Esophagus squamous epithelium (tissue), 5 donors: ENCODE data around the gene CTDSPL. TPM values are rescaled to one million over a fixed set of nuclear protein-coding genes. Genes with fewer than 3 reads are reported as not detected.

Experiments used
- DNase-seq: peaks from one replicate; lab custom pipeline; 2025; lab: John Stamatoyannopoulos, UW
- H3K27ac ChIP-seq, 4 donors: fragments of 200-600 bp; sonication (generic); one replicate each; pipeline ENCODE4 v1.5.1; 2016 to 2019; ENCODE audit warnings: mild to moderate bottlenecking in 1 of 4
- H3K27me3 ChIP-seq, 4 donors: fragments of 200-600 bp; sonication (generic); 1 replicate in 3 of 4; 2 replicates in 1 of 4; pipeline versions ENCODE4 v1.5.1 to v1.6.0; 2017 to 2021; ENCODE audit warnings: antibody characterized with exemption in 1 of 4
- H3K36me3 ChIP-seq, 3 donors: fragments of 200-600 bp; sonication (generic); one replicate each; pipeline ENCODE4 v1.5.1; 2016 to 2019
- H3K4me1 ChIP-seq, 3 donors: fragments of 200-600 bp; sonication (generic); one replicate each; pipeline ENCODE4 v1.5.1; 2017 to 2019
- H3K4me3 ChIP-seq, 4 donors: fragments of 200-600 bp; sonication (generic); 1 replicate in 3 of 4; 2 replicates in 1 of 4; pipeline ENCODE4 v1.5.1; 2016 to 2019; ENCODE audit warnings: mild to moderate bottlenecking in 2 of 4, moderate library complexity in 1 of 4
- H3K9me3 ChIP-seq, 3 donors: fragments of 200-600 bp; sonication (generic); one replicate each; pipeline ENCODE4 v1.5.1; 2016 to 2019
- POLR2A ChIP-seq, 4 donors: fragments of 450-650 bp; IDR thresholded peaks; one replicate each; pipeline ENCODE4 v1.6.1; 2017; ENCODE audit warnings: antibody characterized with exemption in 4 of 4, mild to moderate bottlenecking in 4 of 4, moderate library complexity in 3 of 4
- WGBS, 2 donors: methylation state at CpG; one replicate each; pipeline ENCODE4 v1.1.5; 2018; 5-methylcytosine and 5-hydroxymethylcytosine counted together
- intact Hi-C: fragments of 100-400 bp; cut with DNase I; formaldehyde crosslinking; loops from one replicate; pipeline ENCODE4 v1.15.0; 2022
- total RNA-seq, 4 donors: library from RNA; depleted of rRNA; stranded (reverse); fragments of >200 nt; gene quantifications; one replicate each; pipeline ENCODE4 v1.1.0, GENCODE V29; 2016
- TF ChIP-seq, protein P1 (sequence below), 6 experiments: fragments of 450-650 bp in 4 of 6; fragments of 200-600 bp in 2 of 6; sonication (generic) in 2 of 6; IDR thresholded peaks; one replicate each; pipeline ENCODE4 v1.5.1; 2016 to 2019; ENCODE audit warnings: antibody characterized with exemption in 6 of 6, mild to moderate bottlenecking in 4 of 6, moderate library complexity in 4 of 6
- donor health status: DM: yes; HTN: yes; CAD: no.

CTDSPL gene
- total RNA-seq, 4 donors from 2014 or later = 20.7 to 55.1 (median 30.8) TPM

DNA sequence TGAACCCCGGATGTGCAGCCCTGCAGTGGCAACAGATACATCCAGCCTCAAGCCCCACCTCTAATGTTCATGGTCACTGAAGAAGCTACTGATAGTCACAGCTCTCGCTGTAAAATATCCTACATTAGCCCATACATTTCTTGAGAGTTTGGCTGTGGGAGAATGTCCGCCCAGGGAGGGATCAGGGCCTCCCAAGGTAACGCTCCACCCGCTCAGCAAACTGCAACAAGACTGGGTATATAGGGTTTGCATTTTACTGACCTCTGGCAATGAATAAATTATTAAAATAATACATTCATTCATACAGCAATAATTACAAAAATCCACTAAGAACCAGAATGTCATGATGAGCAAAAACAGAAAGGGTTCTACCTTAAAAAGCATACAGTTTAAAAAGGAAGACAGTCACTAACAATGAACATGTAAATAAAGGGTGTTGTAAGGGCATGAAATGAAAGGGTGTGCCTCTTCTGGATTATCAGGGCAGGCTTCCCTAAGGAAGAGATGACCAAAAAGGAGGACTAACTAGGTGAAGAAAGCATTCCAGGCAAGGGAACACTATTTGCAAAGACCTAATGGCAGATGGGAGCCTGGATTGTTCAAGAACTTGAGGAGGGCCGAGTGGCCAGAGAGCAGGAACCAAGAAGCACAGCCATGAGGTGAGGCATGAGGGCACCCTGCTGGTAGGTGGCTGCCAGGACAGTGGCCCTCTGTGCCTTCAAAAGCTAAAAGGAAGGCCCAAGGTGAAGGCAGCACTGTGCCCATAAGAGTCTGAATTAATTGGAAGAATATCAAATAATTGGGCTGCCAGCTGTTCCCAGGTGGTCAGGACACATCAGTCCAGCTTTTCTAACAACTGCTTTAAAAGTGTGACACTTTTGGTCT lies 28.1 kb upstream of the CTDSPL start:
- Histone ChIP-seq H3K36me3 (peaks cover 0 to 29% (median 0%) of the 10 kb centered on the region in 3 donors), H3K9me3 (no peaks in the 10 kb centered on the region), H3K4me3 (no peak overlapping the region), H3K27me3 (no peaks in the 10 kb centered on the region), H3K27ac (no peak overlapping the region), H3K4me1 (peaks cover 0 to 13% (median 2%) of the 10 kb centered on the region in 3 donors)
- 84 to 90% methylated on average over 5 of the region's 6 CpGs for WGBS, 2 donors
- no peak for TF ChIP-seq POLR2A (IDR thresholded peaks at IDR 0.05)
- TF ChIP-seq, protein P1, sequence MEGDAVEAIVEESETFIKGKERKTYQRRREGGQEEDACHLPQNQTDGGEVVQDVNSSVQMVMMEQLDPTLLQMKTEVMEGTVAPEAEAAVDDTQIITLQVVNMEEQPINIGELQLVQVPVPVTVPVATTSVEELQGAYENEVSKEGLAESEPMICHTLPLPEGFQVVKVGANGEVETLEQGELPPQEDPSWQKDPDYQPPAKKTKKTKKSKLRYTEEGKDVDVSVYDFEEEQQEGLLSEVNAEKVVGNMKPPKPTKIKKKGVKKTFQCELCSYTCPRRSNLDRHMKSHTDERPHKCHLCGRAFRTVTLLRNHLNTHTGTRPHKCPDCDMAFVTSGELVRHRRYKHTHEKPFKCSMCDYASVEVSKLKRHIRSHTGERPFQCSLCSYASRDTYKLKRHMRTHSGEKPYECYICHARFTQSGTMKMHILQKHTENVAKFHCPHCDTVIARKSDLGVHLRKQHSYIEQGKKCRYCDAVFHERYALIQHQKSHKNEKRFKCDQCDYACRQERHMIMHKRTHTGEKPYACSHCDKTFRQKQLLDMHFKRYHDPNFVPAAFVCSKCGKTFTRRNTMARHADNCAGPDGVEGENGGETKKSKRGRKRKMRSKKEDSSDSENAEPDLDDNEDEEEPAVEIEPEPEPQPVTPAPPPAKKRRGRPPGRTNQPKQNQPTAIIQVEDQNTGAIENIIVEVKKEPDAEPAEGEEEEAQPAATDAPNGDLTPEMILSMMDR (IDR thresholded peaks at IDR 0.05) = peak in 2 of 6 experiments; percentile 25 to 60
- intact Hi-C loops = no loop called here
- DNase-seq = no peak

DNA sequence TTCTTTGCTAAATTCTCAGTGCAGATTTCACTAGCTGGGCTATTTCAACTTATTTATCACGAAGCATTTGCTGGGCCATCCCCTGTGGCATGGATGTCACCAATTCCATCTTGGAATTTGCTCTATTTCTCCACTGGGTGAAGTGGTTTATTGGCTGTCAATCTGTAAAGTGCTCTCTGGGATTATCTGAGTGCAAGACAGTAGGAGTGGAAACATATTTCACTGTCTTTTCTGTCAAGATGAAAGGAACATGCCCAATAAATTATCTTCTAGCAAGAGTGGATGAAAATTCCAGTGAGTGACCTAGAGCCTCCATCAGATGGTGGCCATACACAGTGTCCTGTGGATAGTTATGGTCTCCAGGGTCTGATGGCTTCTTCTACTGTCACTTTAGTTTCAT lies 25.1 kb upstream of the CTDSPL start:
- DNase-seq = no peak
- Histone ChIP-seq H3K36me3 (peaks cover 0 to 23% (median 0%) of the 10 kb centered on the region in 3 donors), H3K4me1 (peaks cover 0 to 13% (median 2%) of the 10 kb centered on the region in 3 donors), H3K27ac (no peak overlapping the region), H3K9me3 (no peaks in the 10 kb centered on the region), H3K27me3 (no peaks in the 10 kb centered on the region), H3K4me3 (no peak overlapping the region)
- TF ChIP-seq, protein P1 (IDR thresholded peaks at IDR 0.05) = no peak
- no peak for TF ChIP-seq POLR2A (IDR thresholded peaks at IDR 0.05)
- intact Hi-C loops = no loop called here
- 84 to 93% methylated on average over 1 of the region's 1 CpG for WGBS, 2 donors

DNA sequence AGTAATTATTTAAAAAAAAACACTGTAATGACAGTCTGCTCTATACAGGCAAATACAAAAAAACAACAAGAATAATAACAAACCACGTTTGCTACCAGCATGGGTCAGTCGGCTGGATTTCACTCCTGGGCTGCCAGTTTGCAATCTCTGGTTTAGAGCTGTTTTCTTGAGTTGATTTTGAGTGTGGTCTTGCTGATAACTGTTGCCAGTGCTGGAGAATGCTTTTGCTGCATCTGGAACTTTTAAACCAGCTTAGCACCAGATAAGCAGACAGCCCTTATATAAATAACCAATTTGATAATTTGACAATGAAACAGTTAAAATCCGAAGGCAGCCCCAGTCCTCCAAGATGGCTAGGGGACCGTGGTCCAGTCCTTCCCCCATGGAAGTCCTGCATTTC lies 14.0 kb upstream of the CTDSPL start:
- no peak for DNase-seq
- WGBS, 2 donors = 71 to 75% methylated on average over 2 to 4 of the region's 4 CpGs
- Histone ChIP-seq H3K4me1 (peaks cover 0 to 12% (median 11%) of the 10 kb centered on the region in 3 donors), H3K36me3 (peaks cover 0 to 23% (median 0%) of the 10 kb centered on the region in 3 donors), H3K4me3 (no peak overlapping the region), H3K27me3 (no peaks in the 10 kb centered on the region), H3K9me3 (no peaks in the 10 kb centered on the region), H3K27ac (no peak overlapping the region)
- TF ChIP-seq, protein P1 (IDR thresholded peaks at IDR 0.05) = no peak
- TF ChIP-seq POLR2A (IDR thresholded peaks at IDR 0.05) = no peak
- intact Hi-C loops = no loop called here

DNA sequence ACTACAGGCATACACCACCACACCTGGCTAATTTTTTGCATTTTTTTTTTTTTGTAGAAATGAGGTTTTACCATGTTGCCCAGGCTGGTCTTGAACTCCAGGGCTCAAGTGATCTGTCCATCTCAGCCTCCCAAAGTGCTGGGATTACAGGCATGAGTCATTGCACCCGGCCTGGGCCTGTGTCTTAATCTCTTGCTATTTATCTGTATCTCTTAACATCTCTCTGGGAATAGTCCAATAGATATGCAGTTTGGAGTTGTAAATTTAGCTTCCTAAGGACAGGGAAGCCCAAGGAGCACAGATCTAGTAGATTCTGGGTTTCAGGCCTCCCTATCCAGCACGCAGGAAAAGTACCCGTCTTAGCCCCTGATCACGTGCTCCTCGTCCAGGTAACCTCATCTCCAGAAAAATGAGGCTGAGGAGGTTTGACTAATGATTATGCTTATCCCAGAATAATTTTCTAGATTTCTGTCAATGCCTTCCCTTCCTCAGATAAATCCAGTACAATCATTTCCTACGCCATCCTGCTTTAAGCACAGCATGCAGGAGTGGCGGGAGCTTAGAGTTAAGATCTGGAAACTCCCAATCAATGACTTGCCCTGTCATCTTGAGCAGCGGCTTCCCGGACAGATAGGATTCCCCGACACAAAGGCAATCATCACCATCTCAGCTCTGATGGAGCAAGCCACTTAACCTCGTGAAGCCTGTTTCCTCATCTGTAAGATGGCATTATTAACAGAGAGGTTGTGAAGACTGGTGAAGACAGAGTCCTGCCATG lies 12.3 kb upstream of the CTDSPL start:
- Histone ChIP-seq H3K27me3 (no peaks in the 10 kb centered on the region), H3K4me3 (no peak overlapping the region), H3K9me3 (no peaks in the 10 kb centered on the region), H3K36me3 (peaks cover 0 to 23% (median 0%) of the 10 kb centered on the region in 3 donors), H3K27ac (no peak overlapping the region), H3K4me1 (peaks cover 5 to 28% (median 18%) of the 10 kb centered on the region in 3 donors)
- TF ChIP-seq, protein P1 (IDR thresholded peaks at IDR 0.05) = no peak
- no peak for TF ChIP-seq POLR2A (IDR thresholded peaks at IDR 0.05)
- no peak for DNase-seq
- intact Hi-C loops = no loop called here
- WGBS, 2 donors = 81 to 87% methylated on average over 9 to 11 of the region's 11 CpGs
